ENCODE measurements around the gene LPAR1. TPM values are rescaled to one million over a fixed set of nuclear protein-coding genes. Genes with fewer than 3 reads are reported as not detected.

LPAR1 gene
- total RNA-seq, 1 experiment from 2014 or later = 28.3 TPM

- BruUV-seq (replicated peaks) = no TSS peak
- H3K4me1 ChIP-seq (ENCODE audit: insufficient read depth, low read length, poor library complexity, severe bottlenecking) = peaks cover 76% of the 10 kb centered on the region
- no peaks in the 10 kb centered on the region for H3K36me3 ChIP-seq (ENCODE audit: insufficient read depth, low read length, poor library complexity, severe bottlenecking)
- ChIA-PET CTCF (no interaction called here), POLR2A (ENCODE audit: low non-redundant PET) (no interaction called here)
- H3K27me3 ChIP-seq (replicated peaks; ENCODE audit: insufficient read depth, low read depth, low read length, poor library complexity) = no peaks in the 10 kb centered on the region
- H3K27ac ChIP-seq (ENCODE audit: low read depth, low read length, poor library complexity, severe bottlenecking) = no peak overlapping the region
- TF ChIP-seq EZH2 (IDR thresholded peaks at IDR 0.05; ENCODE audit: borderline replicate concordance, low read depth, low read length, poor library complexity, severe bottlenecking) (no peak), CTCF (conservative IDR thresholded peaks at IDR 0.05; ENCODE audit: low read depth, low read length) (no peak)
- no peaks in the 10 kb centered on the region for H3K9me3 ChIP-seq (ENCODE audit: low read depth, low read length, poor library complexity, severe bottlenecking)
- H3K4me3 ChIP-seq (ENCODE audit: low read depth, low read length, poor library complexity, severe bottlenecking) = no peak overlapping the region
- intact Hi-C loops (cut with micrococcal nuclease; ENCODE audit: unreplicated experiment) = no loop called here
- no peak for DNase-seq (ENCODE audit: low spot score)
Measured at GRCh38 chr9:111001526-111001925, 36.7 kb downstream of the LPAR1 start.

GRCh38 chr9:111000202-111000601 is 38.1 kb downstream of the LPAR1 start:
- no peak overlapping the region for H3K4me3 ChIP-seq (ENCODE audit: low read depth, low read length, poor library complexity, severe bottlenecking)
- H3K36me3 ChIP-seq (ENCODE audit: insufficient read depth, low read length, poor library complexity, severe bottlenecking) = no peaks in the 10 kb centered on the region
- TF ChIP-seq EZH2 (IDR thresholded peaks at IDR 0.05; ENCODE audit: borderline replicate concordance, low read depth, low read length, poor library complexity, severe bottlenecking) (no peak), CTCF (conservative IDR thresholded peaks at IDR 0.05; ENCODE audit: low read depth, low read length) (no peak)
- H3K27ac ChIP-seq (ENCODE audit: low read depth, low read length, poor library complexity, severe bottlenecking) = no peak overlapping the region
- BruUV-seq (replicated peaks) = no TSS peak
- H3K9me3 ChIP-seq (ENCODE audit: low read depth, low read length, poor library complexity, severe bottlenecking) = no peaks in the 10 kb centered on the region
- no peaks in the 10 kb centered on the region for H3K27me3 ChIP-seq (replicated peaks; ENCODE audit: insufficient read depth, low read depth, low read length, poor library complexity)
- intact Hi-C loops (cut with micrococcal nuclease; ENCODE audit: unreplicated experiment) = no loop called here
- peaks cover 73% of the 10 kb centered on the region for H3K4me1 ChIP-seq (ENCODE audit: insufficient read depth, low read length, poor library complexity, severe bottlenecking)
- CTCF ChIA-PET = interaction anchor here (0.6 kb wide), 1 partner anchor 34 kb away, joined by 3 read pairs; no protein-coding TSS in a partner anchor
- DNase-seq (ENCODE audit: low spot score) = no peak
- POLR2A ChIA-PET (ENCODE audit: low non-redundant PET) = no interaction called here

GRCh38 chr9:110999379-110999778 is 38.9 kb downstream of the LPAR1 start:
- ChIA-PET POLR2A (ENCODE audit: low non-redundant PET) (no interaction called here), CTCF (no interaction called here)
- peaks cover 79% of the 10 kb centered on the region for H3K4me1 ChIP-seq (ENCODE audit: insufficient read depth, low read length, poor library complexity, severe bottlenecking)
- H3K4me3 ChIP-seq (ENCODE audit: low read depth, low read length, poor library complexity, severe bottlenecking) = no peak overlapping the region
- H3K27ac ChIP-seq (ENCODE audit: low read depth, low read length, poor library complexity, severe bottlenecking) = no peak overlapping the region
- H3K27me3 ChIP-seq (replicated peaks; ENCODE audit: insufficient read depth, low read depth, low read length, poor library complexity) = no peaks in the 10 kb centered on the region
- no peaks in the 10 kb centered on the region for H3K36me3 ChIP-seq (ENCODE audit: insufficient read depth, low read length, poor library complexity, severe bottlenecking)
- DNase-seq (ENCODE audit: low spot score) = no peak
- intact Hi-C loops (cut with micrococcal nuclease; ENCODE audit: unreplicated experiment) = no loop called here
- no peaks in the 10 kb centered on the region for H3K9me3 ChIP-seq (ENCODE audit: low read depth, low read length, poor library complexity, severe bottlenecking)
- no peak for TF ChIP-seq CTCF (conservative IDR thresholded peaks at IDR 0.05; ENCODE audit: low read depth, low read length)
- no peak for TF ChIP-seq EZH2 (IDR thresholded peaks at IDR 0.05; ENCODE audit: borderline replicate concordance, low read depth, low read length, poor library complexity, severe bottlenecking)
- BruUV-seq (replicated peaks) = no TSS peak

All from A673 (cell line).